Stimulated activated CD4-positive, alpha-beta T cell treated with anti-CD3 and anti-CD28 coated beads, Interleukin-15, amount 100 ng/mL, for 48 hours (primary cell): Measurements from ENCODE around the gene FARSB.
A peak's percentile ranks its signal among the peaks of the same experiment; 100 is the strongest.
"Not testable (repeated sequence)": the region's sequence is repeated elsewhere in the genome, so short reads cannot be mapped to it uniquely, and the experiment has no call there.

ENCODE experiments used
- DNase-seq, 2 donors: peaks; one replicate each; pipeline ENCODE4 v3.0.0-alpha.2; 2020; ENCODE audit warnings: low read depth in 2 of 2

Gene FARSB

DNA sequence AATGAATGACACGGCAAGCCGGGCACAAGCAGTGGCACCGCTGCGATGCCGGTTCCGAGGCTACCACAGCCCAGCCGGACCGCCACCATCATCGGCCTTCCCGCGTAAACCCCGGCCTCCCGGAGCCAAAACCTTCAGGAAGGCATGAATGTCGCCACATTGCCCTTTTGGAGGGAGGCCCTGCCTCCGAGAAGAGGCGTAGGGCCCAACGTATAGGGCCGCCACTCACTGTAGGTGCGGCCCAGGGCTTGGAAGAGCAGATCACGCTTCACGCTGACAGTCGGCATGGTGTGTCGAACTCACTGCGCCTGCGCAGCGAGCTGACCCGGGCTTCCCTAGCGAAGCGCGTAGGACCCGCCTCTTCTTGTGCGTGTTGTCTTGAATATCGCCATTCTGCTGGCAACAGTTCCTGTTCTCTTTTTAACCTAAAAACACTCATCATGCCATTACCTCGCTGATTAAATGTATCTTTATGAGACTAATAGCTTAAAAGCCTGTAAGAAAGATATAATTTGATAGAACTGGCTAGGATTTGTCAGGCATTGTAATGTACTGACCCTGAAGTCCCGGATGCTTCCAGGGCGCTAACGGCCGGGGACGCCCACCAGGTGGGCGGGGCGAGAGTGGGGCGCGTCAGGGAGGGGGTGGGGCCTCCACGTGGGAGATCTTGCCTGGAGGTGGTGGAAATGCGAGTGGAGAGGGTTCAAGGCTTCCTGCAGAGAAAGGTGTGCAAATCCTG is at the start of gene FARSB:
FARSB (minus strand) TSS at position 306 of the 739 bp plus-strand sequence; CDS start at position 287, 19 bp downstream.
- DNase-seq, result peak; percentile 87 to 89

DNA sequence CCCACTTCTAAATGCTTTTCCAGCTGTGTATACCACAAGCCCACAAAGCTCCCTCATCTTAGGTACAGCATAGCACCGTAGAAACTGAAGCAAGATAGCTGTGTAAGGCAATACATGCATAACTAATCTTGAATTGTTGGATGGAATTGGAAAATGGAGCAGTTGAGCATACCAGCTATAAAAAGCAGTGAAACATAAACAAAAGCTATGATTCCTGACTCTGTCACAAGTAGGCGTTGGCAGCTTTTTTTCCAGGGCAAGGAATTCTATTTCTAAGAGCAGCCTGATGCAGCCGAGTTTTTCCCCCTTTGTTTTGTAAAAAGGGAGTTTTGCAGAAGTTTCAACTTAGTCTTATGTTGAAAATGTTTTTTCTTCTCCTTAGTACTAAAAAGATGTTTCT is 48.0 kb upstream of the FARSB start:
- DNase-seq, result no peak

DNA sequence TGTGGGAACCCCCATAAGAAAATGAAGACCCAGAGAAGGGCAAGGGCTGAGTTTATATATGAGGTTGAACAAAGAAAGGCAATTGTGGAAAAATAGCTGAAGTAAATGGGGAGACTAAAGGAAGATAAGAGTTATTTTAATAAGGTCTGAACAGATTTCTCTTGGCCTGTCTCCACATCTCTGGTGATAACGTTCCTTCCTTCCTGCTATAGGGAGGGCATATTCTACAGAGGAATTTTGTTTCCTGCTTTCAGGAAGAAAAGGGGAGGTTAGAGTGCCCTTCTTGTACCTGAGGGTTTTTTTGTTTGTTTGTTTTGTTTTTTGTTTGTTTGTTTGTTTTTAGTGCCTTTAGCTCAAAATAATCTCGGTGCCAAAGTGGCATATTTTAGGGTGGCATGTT is 47.2 kb upstream of the FARSB start:
- DNase-seq, result no peak

DNA sequence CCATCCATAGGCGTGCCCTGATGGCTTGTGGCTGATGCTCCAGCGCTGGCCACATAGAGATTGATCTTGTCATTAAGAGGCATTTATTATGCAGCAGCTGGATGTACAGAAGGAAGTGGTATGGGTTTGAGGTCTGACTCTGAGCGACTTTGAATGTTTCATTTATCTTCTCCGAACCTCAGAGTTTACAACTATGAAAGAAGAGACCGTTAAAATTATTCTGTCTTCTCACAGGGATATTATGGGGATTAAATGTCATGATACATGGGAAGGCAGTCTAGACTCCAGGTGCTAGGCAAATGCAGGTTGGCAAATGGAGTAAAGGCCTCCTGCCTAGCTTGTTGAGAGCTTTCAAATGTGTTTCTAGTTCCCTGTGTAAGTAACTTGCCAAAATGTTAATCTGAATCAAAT is 45.8 kb upstream of the FARSB start:
- DNase-seq, result no peak

DNA sequence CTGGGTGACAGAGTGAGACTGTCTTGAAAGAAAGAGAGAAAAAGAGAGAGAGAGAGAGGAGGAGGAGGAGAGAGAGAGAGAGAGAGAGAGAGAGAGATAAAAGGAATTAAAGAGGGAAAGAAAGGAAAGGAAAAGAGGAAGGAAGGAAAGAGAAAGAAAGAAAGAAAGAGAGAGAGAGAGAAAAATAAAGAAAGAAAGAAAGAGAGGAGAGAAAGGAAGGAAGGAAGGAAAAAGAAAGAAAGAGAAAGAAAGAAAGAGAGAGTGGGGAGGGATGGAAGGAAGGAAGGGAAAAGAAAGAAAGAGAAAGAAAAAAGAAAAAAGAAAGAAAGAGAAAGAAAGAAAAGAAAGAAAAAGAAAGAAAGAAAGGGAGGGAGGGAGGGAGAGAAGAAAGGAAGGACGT is 45.3 kb upstream of the FARSB start:
- no peak for DNase-seq

DNA sequence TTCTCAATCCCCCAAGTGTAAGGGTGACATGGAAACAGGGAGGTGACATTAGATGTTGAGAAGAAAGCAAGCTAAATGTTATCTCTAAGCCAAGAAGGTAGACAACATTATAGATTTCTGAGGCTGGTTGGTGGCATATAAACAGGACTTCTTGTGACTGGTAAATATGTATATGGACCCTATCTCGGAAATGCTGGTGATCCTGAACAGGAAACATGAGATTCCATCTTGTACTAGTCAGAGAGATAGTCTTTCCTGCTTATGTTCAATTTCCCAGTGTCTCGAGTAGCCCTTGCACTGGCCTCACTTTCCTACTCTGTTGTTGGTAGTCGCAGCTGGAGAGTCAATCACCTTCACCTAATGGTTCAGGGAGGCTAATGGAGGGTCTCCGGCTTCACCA is 42.4 kb upstream of the FARSB start:
- DNase-seq, result no peak

DNA sequence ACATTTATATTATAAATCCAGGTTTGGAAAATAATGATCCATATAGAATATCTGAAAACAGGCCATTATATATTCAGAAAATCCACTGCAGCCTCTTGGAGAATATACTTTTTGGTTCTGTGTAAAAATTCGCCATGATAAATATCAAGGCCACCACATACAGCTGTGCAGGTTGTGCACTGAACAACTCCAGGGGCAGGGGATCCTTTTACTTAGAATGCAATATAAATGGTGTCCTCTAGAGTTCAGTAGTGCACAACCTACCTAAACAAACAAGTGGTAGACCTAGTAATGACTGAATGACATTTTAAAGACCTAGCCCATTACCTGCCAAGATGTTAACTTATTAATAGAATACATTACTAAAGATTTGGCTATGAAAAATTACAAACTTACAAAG is 37.9 kb upstream of the FARSB start:
- no peak for DNase-seq

DNA sequence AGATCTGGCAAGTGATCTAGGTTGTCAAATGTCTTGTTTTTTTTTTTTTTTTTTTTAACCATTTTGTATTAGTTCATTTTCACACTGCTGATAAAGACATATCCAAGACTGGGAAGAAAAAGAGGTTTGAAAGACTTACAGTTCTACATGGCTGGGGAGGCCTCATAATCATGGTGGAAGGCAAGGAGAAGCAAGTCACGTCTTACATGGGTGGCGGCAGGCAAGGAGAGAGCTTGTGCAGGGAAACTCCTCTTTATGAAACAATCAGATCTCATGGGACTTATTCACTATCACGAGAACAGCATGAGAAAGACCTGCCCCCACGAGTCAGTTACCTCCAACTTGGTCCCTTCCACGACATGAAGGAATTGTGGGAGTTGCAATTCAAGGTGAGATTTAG is 37.5 kb upstream of the FARSB start:
- not testable (repeated sequence) for DNase-seq

DNA sequence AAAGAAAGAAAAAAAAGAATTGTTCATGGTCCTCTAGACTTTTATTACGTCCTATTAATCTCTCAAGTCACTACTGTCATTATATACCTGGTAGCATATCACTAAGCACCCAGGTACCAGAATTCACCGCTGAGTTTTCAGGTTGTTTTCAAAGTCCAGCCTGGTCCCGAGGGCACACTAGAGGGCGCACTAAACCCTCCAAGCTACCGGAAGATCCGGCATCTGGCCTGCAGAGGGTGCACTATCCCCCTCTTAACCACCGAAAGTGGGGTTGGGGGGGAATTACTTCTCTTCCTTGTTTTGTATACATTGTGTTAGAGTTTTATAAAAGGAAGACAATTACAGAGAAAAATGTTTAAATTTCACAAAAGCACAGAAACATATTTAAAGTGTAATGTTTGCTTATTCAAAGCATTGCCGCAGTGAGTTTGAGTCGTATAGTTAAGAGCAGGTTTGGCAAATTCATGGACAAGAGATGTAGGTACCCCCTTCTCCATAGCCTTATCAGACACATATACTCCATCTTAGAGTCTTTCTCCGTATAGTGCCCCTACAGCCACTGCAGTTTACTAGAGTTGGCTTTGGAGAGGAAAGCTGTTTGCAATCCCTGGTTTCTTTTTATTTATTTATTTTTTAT is 34.8 kb upstream of the FARSB start:
- DNase-seq, result peak; percentile 54 to 71

DNA sequence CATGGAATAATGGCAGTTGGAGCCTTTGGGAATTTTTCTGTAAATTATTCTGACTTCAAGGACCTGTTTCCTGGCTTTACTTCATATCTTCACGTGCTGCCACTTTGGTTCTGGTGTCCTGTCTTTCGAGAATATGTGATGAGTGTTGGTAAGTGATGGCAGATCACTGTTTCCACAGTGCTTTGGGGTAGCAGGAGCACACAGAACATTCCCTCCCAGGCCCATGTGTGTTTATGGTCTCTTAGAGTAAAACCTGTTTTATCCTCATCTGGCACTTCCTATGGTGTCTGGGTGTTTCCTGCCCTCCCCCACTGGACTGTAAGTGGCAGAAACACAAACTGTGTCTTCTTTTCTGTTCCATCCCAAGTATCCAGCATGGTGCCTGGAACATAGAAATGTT is 33.4 kb upstream of the FARSB start:
- no peak for DNase-seq

DNA sequence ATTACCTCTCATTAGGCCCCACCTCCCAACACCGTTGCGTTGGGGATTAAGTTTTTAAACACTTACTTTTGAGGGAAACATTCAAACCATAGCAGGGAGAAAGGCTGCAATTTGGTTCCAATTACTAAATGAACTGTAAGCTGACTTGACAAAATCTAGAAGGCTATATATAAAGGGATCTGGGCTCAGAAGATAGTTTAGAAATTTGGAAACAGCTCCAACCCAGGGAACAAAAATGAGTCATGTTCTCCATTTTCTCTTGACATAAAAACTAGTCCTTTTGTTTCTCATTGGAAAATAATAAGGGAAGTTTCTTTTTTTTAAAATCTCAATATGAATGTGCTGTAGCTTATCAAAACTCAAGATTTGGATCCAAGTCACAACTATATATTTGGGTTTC is 33.0 kb upstream of the FARSB start:
- no peak for DNase-seq

DNA sequence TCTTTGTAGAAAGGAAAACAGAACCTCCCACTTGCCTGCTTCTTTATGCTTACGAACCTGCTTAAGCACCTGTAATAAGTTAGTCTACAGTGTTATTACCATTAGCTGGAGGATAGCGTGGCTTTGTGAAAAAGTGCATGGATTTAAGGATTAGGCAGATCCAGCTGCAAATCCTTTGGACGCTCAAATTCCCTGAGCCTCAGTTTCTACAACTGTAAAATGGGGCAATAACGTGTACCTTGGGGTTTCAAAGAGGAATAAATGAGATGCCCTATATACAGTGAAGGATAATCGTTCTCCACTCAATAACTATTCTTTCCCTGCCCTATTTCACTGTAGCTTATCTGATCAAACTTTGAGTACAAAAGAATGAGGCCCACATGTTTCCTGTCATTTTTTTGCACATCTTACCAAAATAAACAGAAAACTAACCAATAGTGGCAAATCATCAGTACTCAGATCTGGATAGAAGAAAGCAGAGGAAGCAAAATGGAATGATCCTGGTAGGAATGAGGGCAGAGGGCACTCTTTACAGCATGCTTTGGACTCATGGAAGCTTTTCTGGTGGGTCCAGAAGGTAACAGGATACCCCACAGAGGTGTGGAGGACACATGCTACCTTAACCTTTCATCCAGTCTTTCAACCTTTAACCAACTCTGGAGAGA is 30.3 kb upstream of the FARSB start:
- no peak for DNase-seq

DNA sequence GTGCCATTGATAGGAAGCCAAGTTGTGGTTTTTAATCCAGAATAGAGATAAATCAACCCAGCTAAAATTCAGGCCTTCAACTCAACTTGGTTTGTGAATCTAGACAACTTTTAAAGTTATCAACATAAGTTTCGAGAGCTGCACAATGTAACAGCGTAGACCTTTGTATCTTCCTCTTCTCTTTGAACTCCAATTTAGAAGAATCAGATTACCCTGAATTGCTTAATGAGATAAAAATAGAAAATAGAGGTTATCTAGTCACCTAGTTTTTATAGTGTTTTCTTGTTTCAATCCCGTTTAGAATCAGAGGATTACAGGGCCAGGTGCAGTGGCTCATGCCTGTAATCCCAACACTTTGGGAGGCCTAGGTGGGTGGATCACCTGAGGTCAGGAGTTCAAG is 27.9 kb upstream of the FARSB start:
- no peak for DNase-seq

DNA sequence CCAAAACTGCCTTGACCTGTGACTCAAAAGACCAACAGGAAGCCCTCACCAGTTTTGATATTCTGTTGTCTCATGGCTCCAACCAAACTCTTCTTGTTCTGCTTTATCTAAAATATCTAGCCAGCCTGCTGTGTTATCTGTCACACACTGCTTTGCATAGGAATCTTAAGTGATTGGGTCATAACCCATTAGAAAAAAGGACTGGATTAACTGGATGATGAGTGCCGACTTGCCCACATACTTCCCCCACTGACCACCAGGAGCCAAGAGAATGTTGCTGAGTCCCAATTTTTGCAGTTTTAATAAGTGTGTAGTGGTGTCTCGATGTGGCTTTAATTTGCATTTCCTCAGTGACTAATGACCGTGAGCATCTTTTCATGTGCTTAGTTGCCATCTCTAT is 22.1 kb upstream of the FARSB start:
- no peak for DNase-seq

DNA sequence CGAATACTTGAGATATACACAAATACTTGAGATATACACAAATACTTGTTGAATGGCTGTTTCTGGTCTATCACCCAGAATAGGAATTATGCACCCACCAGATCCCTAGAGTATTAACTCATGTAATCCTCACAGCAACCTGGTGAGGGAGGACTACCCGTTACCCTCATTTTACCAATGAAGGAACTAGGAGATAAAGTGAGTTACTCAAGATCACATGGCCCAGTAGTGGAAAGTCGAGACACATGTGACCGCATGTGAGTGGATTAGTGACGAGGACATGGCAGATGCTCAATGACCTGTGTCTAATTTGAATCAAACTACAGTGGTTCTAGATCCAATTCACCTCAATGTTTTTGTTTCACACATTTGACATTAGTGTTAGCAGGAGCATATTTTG is 18.0 kb upstream of the FARSB start:
- no peak for DNase-seq

DNA sequence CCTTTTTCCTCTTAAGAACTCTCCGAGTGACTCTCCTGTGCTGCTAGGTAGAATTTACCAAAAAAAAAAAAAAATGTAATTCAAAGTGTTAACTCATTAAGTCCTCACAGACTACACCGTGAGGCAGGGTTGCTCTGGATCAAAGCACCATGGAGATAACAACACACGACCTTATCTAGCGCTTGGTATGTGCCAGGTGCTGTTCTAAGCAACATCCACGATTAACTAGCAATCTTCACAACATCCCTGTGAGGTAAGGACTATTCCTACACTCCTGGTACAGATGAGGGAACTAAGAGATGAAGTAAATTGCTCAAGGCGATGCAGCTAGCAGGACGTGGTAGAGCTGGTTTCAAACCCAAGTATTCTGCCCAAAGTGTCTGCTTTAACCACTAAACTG is 17.4 kb upstream of the FARSB start:
- DNase-seq, result no peak

DNA sequence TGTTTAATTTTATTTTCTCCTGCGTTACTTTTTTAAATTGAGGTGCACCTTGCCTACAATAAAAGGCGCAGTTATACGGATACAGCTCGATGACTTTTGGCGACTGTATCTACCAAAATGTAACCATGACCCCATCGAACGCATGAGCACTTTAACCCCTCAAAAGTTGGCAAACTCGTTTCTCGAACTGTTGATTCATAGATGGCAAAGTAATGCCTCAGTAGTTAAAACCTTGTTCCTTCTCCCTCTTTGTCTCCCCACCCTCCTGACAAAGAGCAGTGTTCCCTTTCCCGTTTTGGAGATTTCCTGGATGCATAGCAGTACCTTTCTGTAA is 16.1 kb upstream of the FARSB start:
- no peak for DNase-seq

DNA sequence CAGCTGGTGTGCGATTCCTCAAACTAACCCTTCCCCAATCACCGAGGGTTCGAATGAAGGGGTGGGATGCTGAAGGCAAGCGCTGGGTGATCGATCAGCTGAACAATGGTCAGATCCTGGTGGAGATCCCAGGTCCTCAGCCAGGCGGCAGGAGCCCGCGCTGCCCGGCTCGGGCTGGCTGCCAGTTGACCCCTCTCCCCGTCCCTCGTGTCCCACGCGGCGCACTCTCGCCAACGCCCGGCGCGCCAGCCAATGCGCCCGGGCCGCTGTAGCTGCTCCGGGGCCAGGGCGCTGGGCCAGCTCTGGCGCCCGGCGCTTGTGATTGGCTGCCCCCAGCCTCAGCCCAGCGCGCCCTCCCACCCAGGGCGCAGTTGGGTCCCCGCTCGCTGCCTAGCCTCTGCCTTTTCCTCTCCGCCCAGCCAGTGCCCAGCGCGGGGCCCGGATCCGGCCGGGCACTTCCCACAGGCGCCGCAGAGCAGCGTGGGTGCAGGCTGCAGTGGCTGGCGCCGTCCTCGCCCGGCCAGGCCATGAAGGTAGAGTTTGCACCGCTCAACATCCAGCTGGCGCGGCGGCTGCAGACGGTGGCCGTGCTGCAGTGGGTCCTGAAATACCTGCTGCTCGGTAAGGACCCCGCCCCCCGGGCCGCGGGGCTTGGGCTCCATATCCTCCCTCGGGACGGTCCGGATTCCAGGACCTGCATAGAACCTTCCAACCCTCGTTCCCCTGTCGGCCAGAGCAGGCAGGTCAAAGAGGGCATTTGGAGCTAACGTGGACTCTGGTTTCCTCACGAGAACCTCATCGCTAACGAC is 15.6 kb upstream of the FARSB start, which contains the start of gene MOGAT1:
MOGAT1 (plus strand) TSS at position 400 of the 809 bp plus-strand sequence; CDS start at position 528, 128 bp downstream.
- no peak for DNase-seq

DNA sequence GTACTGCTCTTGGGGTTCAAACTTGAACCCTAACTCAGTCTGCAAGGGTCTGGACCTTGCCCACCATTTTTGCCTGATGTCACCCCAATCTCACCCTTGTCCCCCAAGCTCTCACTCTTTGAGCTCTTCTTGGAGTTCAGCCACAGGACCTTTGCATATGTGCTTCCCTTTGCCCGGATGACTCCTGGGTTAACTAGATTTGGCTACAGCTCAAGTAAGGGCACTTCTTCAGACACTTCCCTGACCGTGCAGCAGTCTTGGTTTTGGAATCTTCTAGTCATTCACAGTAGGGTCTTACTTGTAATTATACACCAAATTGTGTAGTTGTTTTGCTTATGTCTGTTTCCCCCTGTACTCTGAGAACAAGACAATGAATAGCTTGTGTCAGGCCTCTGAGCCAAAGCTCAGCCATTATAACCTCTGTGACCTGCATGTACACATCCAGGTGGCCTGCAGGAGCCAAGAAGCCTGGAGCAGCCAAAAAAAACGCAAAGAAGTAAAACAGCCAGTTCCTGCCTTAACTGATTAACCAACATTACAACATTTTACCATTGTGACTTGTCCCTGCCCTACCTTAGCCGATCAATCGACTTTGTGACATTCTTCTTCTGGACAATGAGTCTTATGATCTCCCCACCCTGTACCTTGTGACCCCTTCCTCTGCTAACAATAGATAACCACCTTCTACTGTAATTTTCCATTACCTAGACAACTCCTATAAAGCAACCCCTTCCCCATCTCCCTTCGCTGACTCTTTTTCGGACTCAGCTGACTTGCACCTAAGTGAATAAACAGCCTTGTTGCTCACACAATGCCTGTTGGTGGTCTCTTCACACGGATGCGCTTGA is 14.5 kb upstream of the FARSB start:
- DNase-seq, result no peak

DNA sequence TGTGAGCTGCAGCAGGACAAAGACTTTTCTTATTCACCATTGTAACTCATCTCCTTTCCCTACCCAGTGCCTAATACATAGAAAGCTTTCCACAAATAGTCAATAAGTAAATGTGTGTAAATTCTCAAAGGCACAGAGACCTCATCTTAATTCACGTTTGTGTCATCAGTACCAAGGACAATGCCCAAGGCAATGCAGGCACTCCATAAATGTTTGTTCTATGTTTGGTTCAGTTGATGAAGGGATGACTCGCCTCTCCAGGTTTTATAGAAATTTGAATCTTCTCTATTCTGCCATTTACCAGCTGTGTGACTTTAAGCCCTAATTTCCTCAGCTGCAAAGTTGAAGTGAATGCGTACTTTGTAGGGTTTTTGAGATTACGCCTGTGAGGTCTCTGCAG is 13.5 kb upstream of the FARSB start:
- DNase-seq, result no peak

DNA sequence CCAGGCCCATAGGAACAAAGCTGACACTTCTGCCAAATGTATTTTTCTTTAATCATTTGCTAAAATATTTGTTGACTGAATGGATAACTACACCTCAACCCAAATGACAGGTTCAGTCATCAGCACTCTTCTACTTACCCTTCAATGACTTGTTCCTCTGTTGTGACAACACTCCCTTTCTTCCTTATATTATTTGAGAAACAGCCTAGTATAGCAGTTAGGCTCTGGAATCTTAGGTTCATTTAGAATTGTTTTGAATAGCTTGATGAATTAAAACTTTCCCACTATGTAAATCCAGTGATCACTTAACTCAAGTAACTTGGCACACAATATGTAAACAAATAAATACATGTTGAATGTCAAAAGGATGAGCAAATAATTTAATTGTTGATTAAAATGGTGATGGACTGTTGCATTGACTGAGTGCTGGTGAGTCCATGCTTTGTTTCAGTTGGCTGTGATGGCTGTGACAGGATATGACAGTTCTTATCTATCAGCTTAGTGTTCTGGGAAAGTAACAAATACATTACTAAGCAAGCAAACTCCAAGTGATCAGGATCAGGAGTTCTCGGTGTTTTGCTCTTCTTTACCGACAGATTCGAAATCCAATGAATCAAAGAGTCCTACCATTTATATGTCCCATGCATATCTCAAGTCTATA is 12.7 kb upstream of the FARSB start:
- DNase-seq, result no peak
